ENCODE results near the gene ZNF500. TPM values are rescaled to one million over a fixed set of nuclear protein-coding genes. Genes with fewer than 3 reads are reported as not detected.

Gene ZNF500
- total and polyA plus RNA-seq, 2 of the 4 experiments (the other 2 are of a cell fraction), result 4.5 to 5.9 TPM

- peaks cover 5% of the 10 kb centered on the region; the same call in 1 of the 2 replicates for H3K4me1 ChIP-seq (ENCODE audit: control insufficient read depth, insufficient read depth, low read length)
- no peak overlapping the region for H2AFZ ChIP-seq (replicated peaks; ENCODE audit: low read length, poor library complexity)
- H3K79me1 ChIP-seq (ENCODE audit: low read depth in 1 of 2, low read length in 2 of 2), result peaks cover 0 to 7% of the 10 kb centered on the region in 2 experiments; a peak in 1 of 4 replicates
- dilution Hi-C loops (cut with HindIII; ENCODE audit: low sequenced_read_pairs, unreplicated experiment) (no loop called here), intact Hi-C loops (cut with micrococcal nuclease) (loop anchor here (5.0 kb wide), 1 partner anchor 33 kb away; the partner anchor contains the start of gene ZNF500), in situ Hi-C loops (cut with MboI; ENCODE audit: low sequenced_read_pairs) (no loop called here)
- H3K4me3 ChIP-seq (ENCODE audit: insufficient read depth, low read depth, low read length), result no peak overlapping the region
- H3K18ac ChIP-seq (ENCODE audit: low read depth, low read length), result no peak overlapping the region
- no peak overlapping the region for H4K8ac ChIP-seq (ENCODE audit: low read depth in 2 of 2, low read length in 2 of 2)
- H3K27me3 ChIP-seq (ENCODE audit: control insufficient read depth, insufficient read depth, low read length), result no peaks in the 10 kb centered on the region
- DNase-seq (no peak), ATAC-seq (ENCODE audit: low read depth) (no peak)
- no peaks in the 10 kb centered on the region; the same call in 1 of the 2 replicates for H4K20me1 ChIP-seq (ENCODE audit: insufficient read depth, low read length)
- peaks cover 17% of the 10 kb centered on the region; the same call in 1 of the 2 replicates for H3K36me3 ChIP-seq (ENCODE audit: control insufficient read depth, insufficient read depth, low read length)
- no peak overlapping the region for H3K27ac ChIP-seq (ENCODE audit: insufficient read depth, low read length)
- no peaks in the 10 kb centered on the region for H3K9me3 ChIP-seq (ENCODE audit: control insufficient read depth, insufficient read depth, low read length)
- H3K14ac ChIP-seq (replicated peaks; ENCODE audit: low read depth, low read length), result no peak overlapping the region
- no peak overlapping the region for H4K91ac ChIP-seq (ENCODE audit: insufficient read depth, low read depth, low read length)
- no peak overlapping the region for H2AK5ac ChIP-seq (ENCODE audit: low read depth, low read length)
- H3K4me2 ChIP-seq (ENCODE audit: low read depth, low read length), result no peak overlapping the region
- H2AK9ac ChIP-seq (replicated peaks; ENCODE audit: low read depth, low read length, poor library complexity), result no peak overlapping the region
- ChIA-PET CTCF (no interaction called here), POLR2A (ENCODE audit: unreplicated experiment) (no interaction called here)
- no peak overlapping the region for H2BK15ac ChIP-seq (ENCODE audit: low read depth, low read length)
- BruUV-seq (replicated peaks), result no TSS peak
- no peak overlapping the region for H3K4ac ChIP-seq (ENCODE audit: low read depth, low read length)
- H2BK120ac ChIP-seq (ENCODE audit: low read depth, low read length), result no peak overlapping the region
- no peak overlapping the region for H2BK5ac ChIP-seq (ENCODE audit: low read depth, low read length, poor library complexity, severe bottlenecking)
- H2BK20ac ChIP-seq (ENCODE audit: low read depth, low read length), result no peak overlapping the region
- 82% methylated on average over 2 of the region's 17 CpGs; no CpG with 5 or more reads in 1 of the 2 experiments for WGBS, 2 experiments (ENCODE audit: extremely low coverage in 2 of 2, insufficient read length in 1 of 2)
- no peak overlapping the region for H4K5ac ChIP-seq (ENCODE audit: low read depth, low read length)
- no peak overlapping the region for H3K56ac ChIP-seq (ENCODE audit: extremely low read depth, insufficient read depth, low read length)
- H3K9me1 ChIP-seq (ENCODE audit: insufficient read depth, low read length), result no peaks in the 10 kb centered on the region
- no peak overlapping the region for H3K23ac ChIP-seq (ENCODE audit: low read depth, low read length)
- H3K9ac ChIP-seq (ENCODE audit: low read depth, low read length), result no peak overlapping the region
- TF ChIP-seq FOS (IDR thresholded peaks at IDR 0.05; ENCODE audit: low read depth, low read length) (no peak), ELK1 (IDR thresholded peaks at IDR 0.05; ENCODE audit: borderline replicate concordance, low read depth, low read length) (no peak), RAD21 (IDR thresholded peaks at IDR 0.05; ENCODE audit: low read length) (no peak), CTCF (conservative IDR thresholded peaks at IDR 0.05; ENCODE audit: low read depth, low read length) (no peak), MAZ (IDR thresholded peaks at IDR 0.05; ENCODE audit: borderline replicate concordance, low read depth, low read length) (no peak), CEBPB (IDR thresholded peaks at IDR 0.05; ENCODE audit: low read depth, low read length) (no peak), RFX5 (IDR thresholded peaks at IDR 0.05; ENCODE audit: low read depth, low read length) (no peak), CHD1 (IDR thresholded peaks at IDR 0.05; ENCODE audit: low read depth, low read length) (no peak), SMC3 (IDR thresholded peaks at IDR 0.05; ENCODE audit: low read depth, low read length) (no peak), MXI1 (IDR thresholded peaks at IDR 0.05; ENCODE audit: borderline replicate concordance, low read depth, low read length) (no peak), POLR2A (IDR thresholded peaks at IDR 0.05; ENCODE audit: low read depth, low read length) (no peak), MAFK (IDR thresholded peaks at IDR 0.05; ENCODE audit: low read depth, low read length) (no peak), USF2 (IDR thresholded peaks at IDR 0.05; ENCODE audit: low read depth, low read length) (no peak), NFE2L2 (IDR thresholded peaks at IDR 0.05; ENCODE audit: low read depth, low read length) (no peak), RCOR1 (IDR thresholded peaks at IDR 0.05; ENCODE audit: insufficient replicate concordance, low read length) (no peak)
Observed at GRCh38 chr16:4800290-4801041, 33.5 kb upstream of the ZNF500 start.
